Parietal lobe (tissue), 1 donor: ENCODE measurements around the gene PTK6. TPM values are rescaled to one million over a fixed set of nuclear protein-coding genes. Genes with fewer than 3 reads are reported as not detected.

Experiments
- total RNA-seq: library from RNA; depleted of rRNA; stranded (reverse); fragments of >200 nt; gene quantifications from one replicate; pipeline ENCODE4 v1.2.3, GENCODE V29; 2014

The PTK6 gene
- total RNA-seq: not detected

DNA sequence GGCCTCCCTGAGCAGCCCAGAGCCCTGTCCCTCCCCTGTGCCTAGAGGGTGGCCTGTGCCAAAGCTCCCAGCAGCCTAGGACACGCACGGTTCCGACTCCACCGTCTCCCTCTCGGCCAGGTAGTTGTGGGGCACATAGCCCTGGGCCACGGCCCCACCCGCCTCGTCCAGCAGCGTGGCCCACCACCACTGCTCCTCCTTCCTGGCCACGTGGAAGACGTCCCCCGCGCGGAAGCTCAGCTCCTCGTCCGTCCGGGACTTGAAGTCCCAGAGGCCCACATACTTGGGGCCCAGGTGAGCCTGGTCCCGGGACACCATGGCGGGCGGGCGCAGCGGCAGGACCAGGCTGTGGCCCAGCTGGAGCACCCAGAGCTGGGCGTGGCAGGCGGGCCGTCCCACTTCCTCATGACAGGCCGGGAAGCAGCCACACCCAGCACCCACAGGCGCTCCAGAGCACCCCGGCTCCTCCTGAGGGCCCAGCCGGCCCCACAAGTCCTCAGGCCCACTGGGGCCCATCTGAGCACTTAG is at the start of gene PTK6:
Gene PTK6 (minus strand): TSS at position 380 of the 528 bp plus-strand sequence. CDS start 62 bp downstream, at position 318.

DNA sequence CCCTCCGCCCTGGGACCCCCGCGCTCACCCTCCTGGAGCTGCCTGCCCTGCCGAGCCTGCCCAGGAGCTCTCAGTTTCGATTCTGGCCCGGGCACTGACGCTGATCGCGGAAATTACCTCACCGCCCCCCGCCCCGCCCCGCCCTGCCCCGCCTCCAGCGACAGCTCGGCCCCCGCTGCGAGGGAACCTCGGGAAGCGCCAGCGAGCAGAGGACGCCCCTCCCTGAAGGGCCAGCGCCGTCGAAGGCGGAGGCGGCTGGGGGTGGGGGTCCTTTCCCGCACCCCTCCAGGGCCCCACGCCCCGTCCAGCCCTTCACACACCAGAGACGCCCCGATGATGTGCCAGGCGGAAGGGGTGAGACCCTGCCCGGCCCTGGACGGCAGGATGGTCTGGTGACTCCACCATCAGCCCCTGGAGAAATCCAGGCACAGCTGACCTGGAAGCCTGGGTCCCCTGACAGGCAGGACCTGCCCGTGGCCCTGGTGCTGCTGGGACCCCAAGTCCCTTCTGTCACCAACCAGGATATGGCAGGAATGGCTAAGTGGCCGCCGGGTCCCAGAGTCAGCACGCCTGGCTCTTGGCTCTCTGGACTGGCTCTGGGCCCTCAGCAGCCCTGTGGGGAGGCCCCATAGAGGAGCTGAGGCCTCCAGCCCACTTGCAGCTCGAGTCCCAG is 37.1 kb upstream of the PTK6 start, which contains the start of gene HELZ2:
Gene HELZ2 (minus strand): TSS at position 84 of the 673 bp plus-strand sequence. CDS start 1,854 bp downstream, outside the sequence.

DNA sequence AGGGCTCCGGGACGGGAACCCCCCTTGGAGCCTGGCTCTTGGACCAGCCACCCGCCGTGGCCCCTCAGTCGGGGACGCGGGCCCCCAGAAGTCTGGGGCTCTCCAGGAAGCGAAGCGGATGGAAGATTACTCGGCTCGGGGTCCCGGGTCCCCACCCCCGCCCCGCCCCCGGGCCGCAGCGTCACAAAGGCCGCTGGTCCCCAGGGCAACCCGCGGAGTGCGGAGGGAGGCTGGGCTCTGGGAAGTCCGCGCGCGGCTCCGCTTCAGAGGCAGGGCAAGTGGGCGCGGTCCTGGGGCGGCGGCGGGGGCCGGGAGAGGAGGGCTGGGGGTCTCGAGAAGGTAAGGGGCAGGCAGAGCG is 16.7 kb upstream of the PTK6 start, which contains the start of gene FNDC11:
Gene FNDC11 (plus strand): TSS at position 227 of the 358 bp plus-strand sequence. CDS start 1,505 bp downstream, outside the sequence.

DNA sequence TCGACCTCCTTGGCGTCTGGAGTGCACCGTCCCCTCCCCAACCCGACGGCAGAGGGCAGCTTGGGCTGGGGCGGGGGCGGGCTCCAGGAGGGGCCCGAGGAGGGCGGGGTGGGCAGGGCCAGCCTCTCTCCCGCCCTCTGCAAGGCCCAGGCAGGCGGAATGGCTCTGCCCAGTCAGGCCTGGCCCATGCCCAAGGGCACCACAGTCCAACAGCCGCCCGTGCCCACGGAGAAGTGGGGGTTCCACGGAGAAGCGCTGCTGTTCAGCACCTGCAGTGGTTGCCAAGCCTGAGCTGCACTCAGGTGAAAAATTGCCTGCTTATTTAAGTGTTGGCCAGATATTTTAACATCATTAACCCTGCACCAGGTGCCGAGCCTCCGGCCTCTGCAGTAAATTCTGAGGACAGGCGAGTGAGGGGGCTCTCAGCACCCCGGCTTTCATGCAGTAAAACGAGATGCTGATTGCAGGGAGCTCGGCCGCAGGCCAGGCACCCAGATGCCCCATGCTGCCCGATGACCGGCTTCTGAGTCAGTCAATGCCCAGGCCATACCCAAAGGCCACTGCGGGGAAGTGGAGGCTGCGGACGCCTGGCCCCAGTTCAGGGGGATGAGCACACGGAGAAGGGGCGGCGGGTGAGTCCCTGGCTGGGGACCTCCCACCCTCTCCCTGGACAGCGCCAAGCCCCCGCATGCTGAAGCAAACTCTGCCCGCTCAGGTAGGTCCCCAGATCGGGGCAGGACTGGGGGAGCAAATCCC is 10.7 kb upstream of the PTK6 start, which contains the start of gene SRMS:
Gene SRMS (minus strand): TSS at position 25 of the 756 bp plus-strand sequence. CDS start 286 bp downstream, outside the sequence.

DNA sequence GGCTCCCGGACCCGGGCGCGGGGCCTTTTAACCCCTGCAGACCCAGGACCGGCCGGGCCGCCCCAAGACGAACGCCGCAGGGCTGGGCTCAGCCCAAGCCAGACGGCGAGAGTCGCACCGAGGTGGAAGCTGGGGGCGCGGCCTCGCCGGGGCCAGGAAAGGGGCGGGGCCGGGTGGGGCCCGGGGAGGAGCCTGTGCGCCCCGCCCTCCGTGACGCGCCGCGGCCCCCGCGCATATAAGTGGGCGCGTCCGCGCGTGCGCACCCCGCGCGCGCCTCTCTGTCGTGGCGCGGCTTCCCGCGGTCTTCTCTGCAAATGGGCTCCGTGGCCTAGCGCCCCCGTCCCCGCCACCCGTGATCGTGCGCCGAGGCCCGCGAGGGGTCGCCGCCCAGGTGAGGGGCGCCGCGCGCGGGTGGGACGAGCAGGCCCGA is 16.7 kb downstream of the PTK6 start, which contains the start of gene PPDPF:
Gene PPDPF (plus strand): TSS at position 262 of the 430 bp plus-strand sequence. CDS start 544 bp downstream, outside the sequence.

DNA sequence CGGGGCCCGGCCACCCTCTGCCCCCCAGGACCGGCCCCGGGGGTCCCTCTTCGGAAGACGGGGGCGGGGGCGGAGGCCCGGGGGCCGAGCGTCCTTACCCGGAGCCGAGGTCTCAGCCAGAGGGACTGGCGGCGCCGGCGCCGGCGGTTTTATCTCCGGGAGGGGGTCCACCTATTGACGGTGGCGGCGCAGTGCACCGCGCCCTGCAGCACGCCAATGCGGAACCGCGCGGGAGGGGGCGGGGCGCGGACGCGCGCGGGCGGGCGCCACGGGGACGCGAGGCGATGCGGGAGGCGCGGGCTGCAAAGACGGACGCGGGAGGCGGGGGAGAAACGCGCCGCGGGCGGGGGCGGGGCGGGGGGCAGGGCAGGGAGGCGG is 38.2 kb downstream of the PTK6 start, which contains the start of gene EEF1A2:
Gene EEF1A2 (minus strand): TSS at position 124 of the 378 bp plus-strand sequence. CDS start 1,320 bp downstream, outside the sequence.

Other genes with a start within 250 kb of the PTK6 start
- gene COL20A1, start 244.2 kb downstream of the PTK6 start, total RNA-seq: 5.0 TPM
- gene CHRNA4, start 176.0 kb downstream of the PTK6 start, total RNA-seq: 21.0 TPM
- 250 TPM for gene KCNQ2, start 64.7 kb downstream of the PTK6 start, total RNA-seq
- gene EEF1A2, start 38.3 kb downstream of the PTK6 start, total RNA-seq: 281 TPM
- gene PPDPF, start 16.6 kb downstream of the PTK6 start, total RNA-seq: 80.8 TPM
- gene SRMS, start 10.4 kb upstream of the PTK6 start, total RNA-seq: not detected
- gene FNDC11, start 16.8 kb upstream of the PTK6 start, total RNA-seq: 4.1 TPM
- 7.8 TPM for gene HELZ2, start 36.9 kb upstream of the PTK6 start, total RNA-seq
- gene GMEB2, start 89.7 kb upstream of the PTK6 start, total RNA-seq: 9.7 TPM
- 107 TPM for gene STMN3, start 116.0 kb upstream of the PTK6 start, total RNA-seq
- 19.1 TPM for gene RTEL1, start 120.9 kb upstream of the PTK6 start, total RNA-seq
- 1.3 TPM for gene TNFRSF6B, start 159.3 kb upstream of the PTK6 start, total RNA-seq
- gene ARFRP1, start 170.6 kb upstream of the PTK6 start, total RNA-seq: 27.9 TPM
- gene ZGPAT, start 170.7 kb upstream of the PTK6 start, total RNA-seq: 15.7 TPM
- 13.5 TPM for gene LIME1, start 199.3 kb upstream of the PTK6 start, total RNA-seq
- gene SLC2A4RG, start 202.4 kb upstream of the PTK6 start, total RNA-seq: 3.4 TPM